Measurements from ENCODE around the gene TMEM95. TPM values are rescaled to one million over a fixed set of nuclear protein-coding genes. Genes with fewer than 3 reads are reported as not detected.
"Not testable (repeated sequence)": the region's sequence is repeated elsewhere in the genome, so short reads cannot be mapped to it uniquely, and the experiment has no call there.

Gene TMEM95
- total RNA-seq, 1 experiment from 2014 or later, result not detected

- intact Hi-C loops (cut with micrococcal nuclease), result no loop called here
- no peak for TF ChIP-seq CTCF (IDR thresholded peaks at IDR 0.05; ENCODE audit: unreplicated experiment)
Observed at GRCh38 chr17:7361906-7362305, 7.0 kb downstream of the TMEM95 start.

GRCh38 chr17:7363311-7363710, 8.4 kb downstream of the TMEM95 start:
- intact Hi-C loops (cut with micrococcal nuclease), result no loop called here
- peak; percentile 53 for DNase-seq (ENCODE audit: unreplicated experiment)
- Mint-ChIP-seq H3K36me3 (ENCODE audit: insufficient read depth, unreplicated experiment) (no peaks in the 10 kb centered on the region), H3K4me1 (ENCODE audit: insufficient read depth, unreplicated experiment) (peaks cover 7% of the 10 kb centered on the region), H3K27me3 (ENCODE audit: insufficient read depth, unreplicated experiment) (no peaks in the 10 kb centered on the region), H3K9me3 (ENCODE audit: unreplicated experiment) (no peaks in the 10 kb centered on the region), H3K4me3 (ENCODE audit: unreplicated experiment) (no peak overlapping the region), H3K27ac (ENCODE audit: low read depth, unreplicated experiment) (no peak overlapping the region)
- BruUV-seq (replicated peaks), result no TSS peak
- POLR2A ChIA-PET, result interaction anchor here (0.7 kb wide), 1 partner anchor 40 kb away, joined by 3 read pairs; no protein-coding TSS in a partner anchor
- CTCF ChIA-PET, result no interaction called here
- no peak for TF ChIP-seq CTCF (IDR thresholded peaks at IDR 0.05; ENCODE audit: unreplicated experiment)

More at GRCh38 chr17:7361906-7362305, 7.0 kb downstream of the TMEM95 start:
- BruUV-seq (replicated peaks), result no TSS peak
- no peaks in the 10 kb centered on the region for H3K9me3 Mint-ChIP-seq (ENCODE audit: unreplicated experiment)
- POLR2A ChIA-PET, result interaction anchor here (0.5 to 2.6 kb wide), 8 partner anchors 19 to 337 kb away, joined by 3 to 8 read pairs (median 3); partner anchors contain the start of genes TMEM102, TMEM256 and TNK1
- CTCF ChIA-PET, result interaction anchor here (0.6 to 1.7 kb wide), 4 partner anchors 15 to 198 kb away, joined by 3 to 12 read pairs (median 4); no protein-coding TSS in a partner anchor
- no peaks in the 10 kb centered on the region for H3K27me3 Mint-ChIP-seq (ENCODE audit: insufficient read depth, unreplicated experiment)
- H3K4me3 Mint-ChIP-seq (ENCODE audit: unreplicated experiment), result no peak overlapping the region
- no peak for DNase-seq (ENCODE audit: unreplicated experiment)
- H3K4me1 Mint-ChIP-seq (ENCODE audit: insufficient read depth, unreplicated experiment), result peaks cover 7% of the 10 kb centered on the region
- no peaks in the 10 kb centered on the region for H3K36me3 Mint-ChIP-seq (ENCODE audit: insufficient read depth, unreplicated experiment)
- H3K27ac Mint-ChIP-seq (ENCODE audit: low read depth, unreplicated experiment), result no peak overlapping the region

- H3K4me3 Mint-ChIP-seq (ENCODE audit: unreplicated experiment); H3K4me1 Mint-ChIP-seq (ENCODE audit: insufficient read depth, unreplicated experiment); BruUV-seq (replicated peaks); H3K9me3 Mint-ChIP-seq (ENCODE audit: unreplicated experiment); H3K27me3 Mint-ChIP-seq (ENCODE audit: insufficient read depth, unreplicated experiment); H3K36me3 Mint-ChIP-seq (ENCODE audit: insufficient read depth, unreplicated experiment); intact Hi-C loops (cut with micrococcal nuclease); DNase-seq (ENCODE audit: unreplicated experiment); H3K27ac Mint-ChIP-seq (ENCODE audit: low read depth, unreplicated experiment): not testable (repeated sequence)
- CTCF ChIA-PET, result interaction anchor here (1.1 kb wide), 1 partner anchor 9 kb away, joined by 4 read pairs; no protein-coding TSS in a partner anchor
- POLR2A ChIA-PET, result interaction anchor here (0.9 to 1.4 kb wide), 2 partner anchors 16 to 118 kb away, joined by 3 read pairs; partner anchors contain the start of genes POLR2A and TNK1
Observed at GRCh38 chr17:7365963-7366362, 11.0 kb downstream of the TMEM95 start.

- H3K4me1 Mint-ChIP-seq (ENCODE audit: insufficient read depth, unreplicated experiment), result peaks cover 2% of the 10 kb centered on the region
- no peak overlapping the region for H3K27ac Mint-ChIP-seq (ENCODE audit: low read depth, unreplicated experiment)
- H3K27me3 Mint-ChIP-seq (ENCODE audit: insufficient read depth, unreplicated experiment), result no peaks in the 10 kb centered on the region
- no peaks in the 10 kb centered on the region for H3K9me3 Mint-ChIP-seq (ENCODE audit: unreplicated experiment)
- H3K36me3 Mint-ChIP-seq (ENCODE audit: insufficient read depth, unreplicated experiment), result no peaks in the 10 kb centered on the region
- intact Hi-C loops (cut with micrococcal nuclease), result no loop called here
- CTCF ChIA-PET, result no interaction called here
- no peak overlapping the region for H3K4me3 Mint-ChIP-seq (ENCODE audit: unreplicated experiment)
- no TSS peak for BruUV-seq (replicated peaks)
- no peak for DNase-seq (ENCODE audit: unreplicated experiment)
- POLR2A ChIA-PET, result no interaction called here
- TF ChIP-seq CTCF (IDR thresholded peaks at IDR 0.05; ENCODE audit: unreplicated experiment), result no peak
Observed at GRCh38 chr17:7367083-7367482, 12.1 kb downstream of the TMEM95 start.

Measured in MCF 10A (cell line).